GM20431 (cell line): Measurements from ENCODE around the gene CUTA.
"Not testable (repeated sequence)": the region's sequence is repeated elsewhere in the genome, so short reads cannot be mapped to it uniquely, and the experiment has no call there.

Experiments
- in situ Hi-C: fragments of 300-500 bp; cut with MseI, MboI; formaldehyde crosslinking; loops from one replicate; pipeline ENCODE4 v1.15.0; 2020; ENCODE audit warnings: low sequenced_read_pairs; ENCODE audit not compliant: unreplicated experiment

CUTA gene

DNA sequence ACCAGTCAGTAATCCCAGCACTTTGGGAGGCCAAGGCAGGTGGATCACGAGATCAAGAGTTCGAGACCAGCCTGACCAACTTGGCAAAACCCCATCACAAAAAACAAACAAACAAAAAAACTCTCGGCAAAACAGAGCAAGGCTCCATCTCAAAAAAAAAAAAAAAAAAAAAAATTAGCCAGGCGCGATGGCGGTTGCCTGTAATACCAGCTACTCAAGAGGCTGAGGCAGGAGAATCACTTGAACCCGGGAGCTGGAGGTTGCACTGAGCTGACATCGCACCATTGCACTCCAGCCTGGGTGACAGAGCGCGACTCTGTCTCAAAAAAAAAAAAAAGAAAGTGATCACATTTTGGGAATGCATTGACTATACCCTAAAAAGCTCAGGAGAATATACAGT lies 38.7 kb downstream of the CUTA start:
- in situ Hi-C loops, result not testable (repeated sequence)

DNA sequence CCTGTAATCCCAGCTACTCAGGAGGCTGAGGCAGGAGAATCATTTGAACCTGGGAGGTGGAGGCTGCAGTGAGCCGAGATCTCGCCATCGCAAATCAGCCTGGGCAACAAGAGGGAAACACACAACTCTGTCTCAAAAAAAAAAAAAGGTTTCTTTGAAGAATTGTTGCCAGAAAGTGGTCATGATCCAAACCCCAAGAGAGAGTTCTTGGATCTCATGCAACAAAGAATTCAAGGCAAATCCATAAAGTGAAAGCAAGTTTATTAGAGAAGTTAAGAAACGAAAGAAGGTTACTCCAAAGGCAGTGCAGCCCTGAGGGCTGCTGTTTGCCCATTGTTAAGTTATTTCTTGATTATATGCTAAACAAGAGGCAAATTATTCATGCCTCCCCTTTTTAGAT lies 40.7 kb downstream of the CUTA start:
- in situ Hi-C loops, result no loop called here

DNA sequence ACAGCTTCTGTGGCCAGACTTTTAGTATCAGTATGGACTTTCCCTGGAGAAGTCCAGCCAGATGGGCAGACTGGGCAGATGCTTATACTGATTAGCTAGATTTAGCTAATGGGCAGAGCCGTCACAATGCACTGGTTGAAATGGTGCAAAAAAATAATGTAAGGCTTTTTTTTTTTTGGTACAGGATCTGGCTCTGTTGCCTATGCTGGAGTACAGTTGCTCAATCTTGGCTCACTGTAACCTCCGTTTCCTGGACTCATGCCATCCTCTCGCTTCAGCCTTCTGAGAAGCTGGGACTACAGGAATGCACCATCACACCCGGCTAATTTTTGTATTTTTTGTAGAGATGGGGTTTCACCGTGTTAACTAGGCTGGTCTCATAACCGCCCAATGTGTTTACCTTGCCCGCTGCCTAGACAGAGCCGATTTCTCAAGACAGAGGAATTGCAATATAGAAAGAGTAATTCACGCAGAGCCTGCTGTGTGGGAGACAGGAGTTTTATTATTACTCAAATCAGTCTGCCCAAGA lies 42.7 kb downstream of the CUTA start:
- in situ Hi-C loops, result no loop called here

DNA sequence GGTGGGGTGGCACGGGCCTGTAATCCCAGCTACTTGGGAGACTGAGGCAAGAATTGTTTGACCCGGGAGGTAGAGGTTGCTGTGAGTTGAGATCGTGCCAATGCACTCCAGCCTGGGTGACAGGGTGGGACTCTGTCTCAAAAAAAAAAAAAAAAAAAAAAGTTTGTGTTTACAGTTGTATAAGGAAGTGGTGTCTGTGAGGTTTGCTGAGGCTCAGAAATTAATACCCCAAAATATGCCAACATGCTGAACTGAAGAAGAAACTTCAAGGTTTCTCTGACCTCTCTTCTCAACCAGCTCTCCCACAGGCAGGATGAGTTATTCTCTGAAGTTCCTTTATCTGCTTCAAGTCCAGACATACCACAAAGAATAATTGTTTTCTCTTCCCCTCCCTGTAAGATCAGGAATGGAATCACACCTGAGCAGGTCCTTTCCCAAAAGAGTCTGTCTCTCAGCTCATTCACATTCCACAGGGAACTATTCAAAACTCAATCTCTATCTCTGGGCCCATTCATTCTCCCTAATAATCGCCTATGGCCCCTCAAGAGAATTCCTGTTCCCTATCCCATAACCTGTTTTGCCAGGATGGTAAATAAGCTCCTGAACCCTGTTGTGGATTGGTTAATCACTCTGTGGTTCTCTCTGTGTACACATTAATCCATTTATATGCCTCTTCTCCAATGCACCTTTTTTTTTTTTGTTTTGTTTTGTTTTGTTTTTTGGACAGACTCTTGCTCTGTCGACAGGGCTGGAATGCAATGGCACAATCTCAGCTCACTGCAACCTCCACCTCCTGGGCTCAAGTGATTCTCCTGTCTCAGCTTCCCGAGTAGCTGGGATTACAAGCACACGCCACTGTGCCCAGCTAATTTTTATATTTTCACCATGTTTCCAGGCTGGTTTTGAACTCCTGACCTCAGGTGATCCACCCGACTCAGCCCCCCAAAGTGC lies 43.7 kb downstream of the CUTA start:
- in situ Hi-C loops, result no loop called here

DNA sequence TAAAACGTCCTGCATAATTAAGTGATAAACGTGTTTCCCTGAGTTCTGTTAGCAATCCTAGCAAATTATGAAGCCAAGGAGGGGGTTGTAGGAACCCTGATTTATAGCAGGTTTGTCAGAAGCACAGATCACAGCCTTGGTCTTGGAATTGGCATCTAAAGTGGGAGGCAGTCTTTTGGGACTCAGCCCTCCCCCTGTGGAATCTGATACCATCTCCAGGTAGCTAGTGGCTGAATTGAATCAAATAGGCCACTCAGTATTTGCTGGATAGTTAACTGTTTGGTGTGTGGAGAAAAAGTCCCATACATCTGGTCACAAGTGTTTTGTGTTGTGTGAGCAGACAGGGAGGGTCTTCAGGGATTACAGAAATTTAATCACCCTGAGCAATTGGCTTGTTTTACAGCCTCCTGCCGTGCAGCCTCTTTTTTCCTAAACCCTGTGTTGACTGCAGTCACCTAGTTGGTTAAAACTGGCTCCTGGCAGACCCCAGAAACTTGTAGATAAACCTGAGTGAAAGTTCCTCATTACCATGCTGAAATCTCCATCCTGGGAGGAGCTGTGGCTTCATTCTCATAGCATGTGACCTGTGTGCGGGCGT lies 45.3 kb downstream of the CUTA start:
- in situ Hi-C loops, result no loop called here

DNA sequence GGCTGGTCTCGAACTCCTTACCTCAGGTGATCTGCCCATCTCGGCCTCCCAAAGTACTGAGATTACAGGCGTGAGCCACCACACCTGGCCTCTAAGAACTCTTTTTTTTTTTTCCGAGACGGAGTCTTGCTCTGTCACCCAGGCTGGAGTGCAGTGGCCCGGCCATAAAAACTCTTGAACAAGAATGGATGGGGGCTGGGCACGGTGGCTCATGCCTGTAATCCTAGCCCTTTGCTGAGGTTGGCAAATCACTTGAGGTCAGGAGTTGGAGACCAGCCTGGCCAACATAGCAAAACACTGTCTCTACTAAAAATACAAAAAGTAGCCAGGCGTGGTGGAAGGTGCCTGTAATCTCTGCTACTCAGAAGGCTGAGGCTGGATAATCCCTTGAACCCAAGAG lies 46.0 kb downstream of the CUTA start:
- in situ Hi-C loops, result not testable (repeated sequence)

DNA sequence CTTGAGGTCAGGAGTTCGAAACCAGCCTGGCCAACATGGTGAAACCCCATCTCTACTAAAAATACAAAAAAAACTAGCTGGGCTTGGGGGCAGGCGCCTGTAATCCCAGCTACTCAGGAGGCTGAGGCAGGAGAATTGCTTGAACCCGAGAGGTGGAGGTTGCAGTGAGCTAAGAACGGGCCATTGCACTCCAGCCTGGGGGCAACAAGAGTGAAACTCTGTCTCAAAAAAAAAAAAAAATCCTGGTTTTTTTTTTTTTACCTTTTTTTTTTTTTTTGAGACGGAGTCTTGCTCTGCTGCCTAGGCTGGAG lies 50.2 kb downstream of the CUTA start:
- in situ Hi-C loops, result not testable (repeated sequence)

DNA sequence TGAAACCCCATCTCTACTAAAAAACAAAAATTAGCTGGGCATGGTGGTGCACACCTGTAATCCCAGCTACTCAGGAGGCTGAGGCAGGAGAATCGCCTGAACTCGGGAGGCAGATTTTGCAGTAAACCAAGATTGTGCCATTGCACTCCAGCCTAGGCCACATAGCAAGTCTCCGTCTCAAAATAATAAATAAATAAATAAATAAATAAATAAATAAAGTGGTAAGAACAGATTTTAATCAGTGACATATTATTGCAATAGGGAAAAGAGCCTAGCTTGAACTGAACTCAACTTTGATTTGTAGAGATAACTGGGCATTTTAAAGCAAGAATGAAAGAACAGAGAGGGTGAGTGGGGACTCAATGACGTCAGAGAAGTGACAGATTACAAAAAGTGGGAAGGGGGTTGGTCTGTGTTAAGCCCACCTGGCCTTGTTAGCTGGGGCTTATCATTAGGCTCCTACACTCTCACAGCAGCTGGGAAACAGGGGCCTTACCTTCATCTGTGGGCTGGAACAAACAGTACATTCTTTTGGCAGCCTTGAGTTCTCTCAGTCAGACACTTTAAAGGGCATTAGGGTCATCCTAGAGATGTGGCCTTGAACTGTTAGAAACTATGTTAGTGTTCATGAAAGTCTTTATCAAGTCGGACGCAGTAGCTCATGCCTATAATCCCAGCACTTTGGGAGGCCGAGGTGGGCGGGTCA lies 50.7 kb downstream of the CUTA start:
- in situ Hi-C loops, result no loop called here
